Colon (tissue), 2 donors: ENCODE results near the gene OR14A2.
"Not testable (repeated sequence)": the region's sequence is repeated elsewhere in the genome, so short reads cannot be mapped to it uniquely, and the experiment has no call there.

ENCODE experiments used
- FAIRE-seq: peaks from 2 replicates; lab custom pipeline; 2012; peaks lifted over from hg19 to GRCh38; lab: Jason Lieb, UNC
- donor health status: control.
- donor health status: control.

The OR14A2 gene

GRCh38 chr1:247748041-247748440 is at the start of gene OR14A2:
Gene OR14A2 (minus strand): TSS chr1:247748141.
- FAIRE-seq, result no peak

- FAIRE-seq, result no peak
Measured at GRCh38 chr1:247797518-247797917, 49.6 kb upstream of the OR14A2 start.

GRCh38 chr1:247769603-247770002 is 21.7 kb upstream of the OR14A2 start:
- no peak for FAIRE-seq

GRCh38 chr1:247760456-247760855 is 12.5 kb upstream of the OR14A2 start, which contains the start of gene OR1C1:
Gene OR1C1 (minus strand): TSS chr1:247760556. CDS start chr1:247758406, 2,150 bp downstream.
- FAIRE-seq, result no peak

GRCh38 chr1:247754311-247754710 is 6.4 kb upstream of the OR14A2 start:
- not testable (repeated sequence) for FAIRE-seq

- FAIRE-seq, result no peak
Measured at GRCh38 chr1:247749870-247750269, 1.9 kb upstream of the OR14A2 start.

- no peak for FAIRE-seq
Measured at GRCh38 chr1:247747616-247748015, 325 bp downstream of the OR14A2 start.

- FAIRE-seq, result no peak
Measured at GRCh38 chr1:247746391-247746935, 1.5 kb downstream of the OR14A2 start.

GRCh38 chr1:247742215-247742760 is 5.7 kb downstream of the OR14A2 start:
- FAIRE-seq, result not testable (repeated sequence)

GRCh38 chr1:247741756-247742155 is 6.2 kb downstream of the OR14A2 start:
- FAIRE-seq, result no peak

GRCh38 chr1:247740721-247741120 is 7.2 kb downstream of the OR14A2 start:
- FAIRE-seq, result no peak

GRCh38 chr1:247738315-247738714 is 9.6 kb downstream of the OR14A2 start, which contains the start of gene OR14K1:
Gene OR14K1 (plus strand): TSS chr1:247738615. CDS start chr1:247738615, 0 bp downstream.
- FAIRE-seq, result no peak

- FAIRE-seq, result no peak
Measured at GRCh38 chr1:247721222-247721621, 26.7 kb downstream of the OR14A2 start.

- no peak for FAIRE-seq
Measured at GRCh38 chr1:247716546-247716945, 31.4 kb downstream of the OR14A2 start, which contains the start of gene OR6F1. Gene OR6F1 (minus strand): TSS chr1:247716646. CDS start chr1:247712755, 3,891 bp downstream.

- FAIRE-seq, result no peak
Measured at GRCh38 chr1:247713753-247714152, 34.2 kb downstream of the OR14A2 start.

- not testable (repeated sequence) for FAIRE-seq
Measured at GRCh38 chr1:247710681-247711080, 37.3 kb downstream of the OR14A2 start.

GRCh38 chr1:247701338-247701737 is 46.6 kb downstream of the OR14A2 start:
- no peak for FAIRE-seq

GRCh38 chr1:247681288-247681897 is 66.5 kb downstream of the OR14A2 start:
- FAIRE-seq, result peak; percentile 55

- no peak for FAIRE-seq
Measured at GRCh38 chr1:247680171-247680570, 67.8 kb downstream of the OR14A2 start.

- FAIRE-seq, result no peak
Measured at GRCh38 chr1:247679639-247680038, 68.3 kb downstream of the OR14A2 start, which contains the start of gene OR13G1. Gene OR13G1 (minus strand): TSS chr1:247679739. CDS start chr1:247673041, 6,698 bp downstream.
